ENCODE measurements around the gene KLHL36.
A peak's percentile ranks its signal among the peaks of the same experiment; 100 is the strongest.

The KLHL36 gene

GRCh38 chr16:84648595-84649510 lies 542 bp downstream of the KLHL36 start:
- DNase-seq, result peak; percentile 23 to 49 (median 26)

- no peak for DNase-seq
These were observed 1.2 kb downstream of the KLHL36 start for GRCh38 chr16:84649511-84649861.

DNA sequence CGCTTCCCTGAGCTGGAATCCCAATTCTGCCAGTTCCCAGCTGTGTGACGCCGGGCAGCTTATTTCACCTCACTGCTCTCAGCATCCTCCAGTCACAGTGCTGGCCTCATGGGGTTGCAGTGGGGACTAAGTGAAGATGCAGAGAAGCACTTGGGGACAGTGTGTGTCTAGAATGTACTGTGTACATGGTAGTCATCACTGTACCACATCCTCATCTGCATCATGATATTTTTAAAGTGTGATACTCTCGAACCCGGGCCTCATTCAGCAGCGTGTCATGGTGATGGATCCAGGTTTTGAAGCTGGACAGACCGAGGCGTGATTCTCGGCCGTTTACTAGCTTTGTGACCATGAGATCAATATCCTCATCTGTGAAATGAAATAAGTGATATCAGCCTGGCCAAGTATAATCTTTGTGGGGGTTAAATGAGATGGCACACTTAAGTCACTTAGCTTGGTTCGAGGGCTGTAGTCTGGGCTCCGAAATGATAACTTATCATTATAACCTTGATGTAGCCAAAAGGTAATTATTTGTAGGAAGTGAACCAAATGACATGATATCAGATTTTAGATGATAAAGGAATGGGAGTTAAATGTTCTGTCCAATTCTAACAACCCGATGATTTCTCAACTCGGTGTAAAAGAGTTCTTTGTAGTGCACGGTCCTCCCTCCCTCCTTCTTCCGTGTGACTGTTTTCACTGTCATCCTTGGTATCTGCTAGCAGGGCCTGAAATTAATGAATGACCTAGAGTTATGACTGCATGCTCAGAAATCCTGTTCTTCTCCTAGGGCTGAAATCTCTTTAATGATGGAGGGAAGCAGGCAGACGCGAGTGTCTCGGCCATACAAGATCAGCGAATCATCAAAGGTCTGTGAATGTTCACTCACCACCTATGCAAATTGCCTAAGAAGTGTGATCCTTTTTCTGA lies 2.0 kb downstream of the KLHL36 start:
- DNase-seq, result no peak

GRCh38 chr16:84652566-84652965 lies 4.3 kb downstream of the KLHL36 start:
- DNase-seq, result peak in 2 of 5 donors; percentile 32 to 39

- DNase-seq, result no peak
These were observed 5.9 kb downstream of the KLHL36 start for GRCh38 chr16:84654238-84654637.

DNA sequence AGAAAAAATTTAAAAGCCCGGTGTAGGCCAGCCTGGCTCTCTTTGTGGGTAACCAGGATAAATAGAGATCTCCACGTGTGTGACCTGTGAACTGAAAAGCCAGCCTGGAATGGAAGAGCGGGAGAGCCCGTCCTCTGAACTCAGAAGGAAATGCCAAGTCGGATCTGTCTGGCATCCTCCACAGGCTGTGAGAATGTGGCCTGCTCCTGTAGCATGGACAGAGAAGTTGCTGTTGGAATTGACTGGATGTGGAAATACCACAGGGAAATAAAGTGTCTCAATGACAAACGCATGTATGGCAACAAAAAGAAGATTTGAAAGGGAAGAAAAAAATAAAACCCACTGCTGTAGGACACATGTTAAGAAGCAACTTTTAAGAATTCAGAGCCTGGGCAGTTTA lies 6.7 kb downstream of the KLHL36 start:
- no peak for DNase-seq

DNA sequence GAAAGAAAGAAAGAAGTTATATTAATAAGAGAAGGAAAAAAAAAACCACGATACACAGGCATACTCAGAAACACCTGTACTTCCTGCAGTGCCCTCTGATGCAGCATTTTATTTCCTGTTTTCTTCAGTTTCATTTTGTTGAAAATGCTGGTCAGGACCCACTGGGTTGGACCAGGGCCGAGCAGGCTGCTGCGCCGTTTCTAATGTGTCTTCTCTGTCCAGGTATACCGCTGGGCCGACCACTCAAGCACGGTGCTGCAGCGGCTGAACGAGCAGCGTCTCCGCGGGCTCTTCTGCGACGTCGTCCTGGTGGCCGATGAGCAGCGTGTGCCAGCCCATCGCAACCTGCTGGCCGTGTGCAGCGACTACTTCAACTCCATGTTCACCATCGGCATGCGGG lies 8.3 kb downstream of the KLHL36 start:
- no peak for DNase-seq

DNA sequence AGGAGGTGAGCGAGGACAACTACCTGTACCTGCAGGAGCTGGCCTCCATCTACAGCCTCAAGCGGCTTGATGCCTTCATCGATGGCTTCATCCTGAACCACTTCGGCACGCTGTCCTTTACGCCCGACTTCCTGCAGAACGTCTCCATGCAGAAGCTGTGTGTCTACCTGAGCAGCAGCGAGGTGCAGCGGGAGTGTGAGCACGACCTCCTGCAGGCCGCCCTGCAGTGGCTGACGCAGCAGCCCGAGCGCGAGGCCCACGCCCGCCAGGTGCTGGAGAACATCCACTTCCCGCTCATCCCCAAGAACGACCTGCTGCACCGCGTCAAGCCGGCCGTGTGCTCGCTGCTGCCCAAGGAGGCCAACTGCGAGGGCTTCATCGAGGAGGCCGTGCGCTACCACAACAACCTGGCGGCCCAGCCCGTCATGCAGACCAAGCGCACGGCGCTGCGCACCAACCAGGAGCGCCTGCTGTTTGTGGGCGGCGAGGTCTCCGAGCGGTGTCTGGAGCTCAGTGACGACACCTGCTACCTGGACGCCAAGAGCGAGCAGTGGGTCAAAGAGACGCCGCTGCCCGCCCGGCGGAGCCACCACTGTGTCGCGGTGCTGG lies 9.0 kb downstream of the KLHL36 start:
- no peak for DNase-seq

GRCh38 chr16:84658690-84659089 lies 10.4 kb downstream of the KLHL36 start:
- DNase-seq, result no peak

GRCh38 chr16:84659656-84660300 lies 11.5 kb downstream of the KLHL36 start:
- DNase-seq, result no peak

GRCh38 chr16:84660973-84661372 lies 12.7 kb downstream of the KLHL36 start:
- DNase-seq, result no peak

- no peak for DNase-seq
These were observed 13.2 kb downstream of the KLHL36 start for GRCh38 chr16:84661418-84662060.

- no peak for DNase-seq
These were observed 14.2 kb downstream of the KLHL36 start for GRCh38 chr16:84662471-84662870.

DNA sequence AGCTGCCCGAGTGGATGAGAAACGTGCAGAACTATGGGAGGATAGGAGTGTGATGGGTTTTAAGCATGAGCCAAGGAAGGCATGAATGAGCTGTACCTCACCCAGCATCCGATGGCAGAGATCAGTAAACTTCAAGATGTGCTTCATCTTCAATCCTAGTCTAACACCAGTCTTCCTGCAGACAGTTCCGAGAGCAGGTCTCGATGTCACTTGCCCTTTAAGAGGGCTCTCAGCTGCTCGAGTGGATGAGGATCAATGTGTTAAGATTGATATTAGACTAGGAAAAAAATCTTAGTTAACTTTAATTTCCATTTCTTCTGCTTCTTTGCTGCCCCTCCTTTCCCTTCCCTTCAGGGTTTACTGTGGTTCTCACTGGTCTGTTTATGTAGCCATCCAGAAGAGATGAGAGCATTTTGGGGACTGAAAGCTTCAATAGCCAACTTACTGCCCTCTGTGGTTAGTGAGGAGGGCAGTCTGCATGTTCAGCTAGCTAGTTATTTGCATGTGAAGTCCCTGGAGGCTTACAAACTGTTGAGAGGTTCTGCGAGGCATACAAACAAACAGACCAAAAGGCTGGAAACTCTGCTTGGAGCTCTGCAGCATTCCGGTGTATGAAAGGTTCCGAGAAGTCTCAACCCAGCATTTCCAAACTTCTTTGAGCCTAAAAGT lies 15.3 kb downstream of the KLHL36 start:
- DNase-seq, result no peak

GRCh38 chr16:84665359-84665758 lies 17.0 kb downstream of the KLHL36 start:
- DNase-seq, result no peak

- DNase-seq, result no peak
These were observed 17.5 kb downstream of the KLHL36 start for GRCh38 chr16:84665843-84666242.

DNA sequence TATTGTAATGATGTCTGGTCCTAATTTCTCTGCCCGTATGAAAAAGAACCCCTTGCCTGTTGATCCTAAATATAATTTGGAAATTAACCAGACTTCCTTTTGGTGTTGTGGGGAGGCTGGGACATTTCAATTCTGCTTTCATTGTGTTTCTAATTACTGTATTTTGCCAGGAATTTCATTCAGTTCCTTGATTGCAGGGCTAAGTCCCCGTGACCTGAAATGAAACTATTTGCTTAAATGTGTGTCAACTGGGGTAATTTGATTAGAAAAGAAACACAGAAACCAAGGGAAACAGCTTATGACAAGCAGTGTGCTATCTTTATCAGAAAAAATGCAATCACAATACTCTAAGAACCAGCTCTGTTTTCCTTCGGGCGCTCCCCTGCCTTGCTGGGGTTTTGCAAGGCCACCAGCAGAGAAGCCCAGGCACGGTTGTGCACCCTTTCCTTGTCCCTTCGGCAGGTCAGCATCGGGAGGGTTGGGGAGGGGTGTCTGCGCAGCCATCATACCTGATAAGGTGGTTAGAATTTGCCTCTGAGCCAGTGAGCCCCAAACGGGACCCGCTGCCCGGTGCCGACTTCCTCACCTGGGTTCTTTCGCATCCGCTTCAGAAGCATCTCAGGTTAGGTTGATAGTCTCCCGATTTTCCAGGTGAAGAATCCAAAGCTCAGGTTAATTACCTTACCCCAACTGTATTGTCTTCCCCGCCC lies 19.4 kb downstream of the KLHL36 start:
- DNase-seq, result no peak

- DNase-seq, result no peak
These were observed 21.8 kb downstream of the KLHL36 start for GRCh38 chr16:84670063-84670462.

GRCh38 chr16:84672276-84673202 lies 24.2 kb downstream of the KLHL36 start:
- DNase-seq, result peak; percentile 62 to 80 (median 71)

DNA sequence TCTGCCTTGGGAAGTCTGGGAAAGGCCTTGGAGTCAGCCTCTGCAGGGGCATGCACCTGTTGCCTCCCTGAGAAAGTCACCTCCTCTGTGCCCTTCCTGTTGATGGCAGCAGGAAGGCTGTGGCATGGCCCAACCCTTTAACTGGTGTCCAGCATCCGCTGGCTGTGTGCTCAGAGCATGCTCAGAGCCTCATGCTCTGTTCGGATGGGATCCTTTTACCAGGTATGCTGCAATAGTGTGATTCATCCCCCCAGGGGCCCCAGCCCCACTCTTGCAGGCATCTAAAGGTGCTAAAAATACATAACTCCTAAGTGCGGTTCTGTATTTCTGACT lies 24.9 kb downstream of the KLHL36 start:
- no peak for DNase-seq

All from T-helper 1 cell (primary cell).